ENCODE results near the gene ATF3.
A peak's percentile ranks its signal among the peaks of the same experiment; 100 is the strongest.

The ATF3 gene

GRCh38 chr1:212609701-212610574 lies 1.4 kb downstream of the ATF3 start:
- Histone ChIP-seq H3K9me3 (ENCODE audit: control insufficient read depth, insufficient read depth, low read length) (no peaks in the 10 kb centered on the region), H3K9ac (ENCODE audit: low read depth, low read length) (peak overlapping the region; percentile 90), H3K4me1 (ENCODE audit: insufficient read depth, low read length) (peaks cover 54% of the 10 kb centered on the region), H3K36me3 (ENCODE audit: insufficient read depth, low read length) (peaks cover 12% of the 10 kb centered on the region)

GRCh38 chr1:212610575-212610967 lies 2.0 kb downstream of the ATF3 start:
- peaks cover 18% of the 10 kb centered on the region for H3K36me3 ChIP-seq (ENCODE audit: insufficient read depth, low read length)
- H3K4me1 ChIP-seq (ENCODE audit: insufficient read depth, low read length), result peaks cover 49% of the 10 kb centered on the region
- peak overlapping the region; percentile 20; the same call in 1 of the 2 replicates for H3K9ac ChIP-seq (ENCODE audit: low read depth, low read length)
- no peaks in the 10 kb centered on the region for H3K9me3 ChIP-seq (ENCODE audit: control insufficient read depth, insufficient read depth, low read length)

- Histone ChIP-seq H3K9me3 (ENCODE audit: control insufficient read depth, insufficient read depth, low read length) (no peaks in the 10 kb centered on the region), H3K9ac (ENCODE audit: low read depth, low read length) (peak overlapping the region; percentile 20; the same call in 1 of the 2 replicates), H3K36me3 (ENCODE audit: insufficient read depth, low read length) (peaks cover 23% of the 10 kb centered on the region), H3K4me1 (ENCODE audit: insufficient read depth, low read length) (peaks cover 42% of the 10 kb centered on the region)
Measured at GRCh38 chr1:212611000-212611948, 2.7 kb downstream of the ATF3 start.

- no peaks in the 10 kb centered on the region for H3K9me3 ChIP-seq (ENCODE audit: control insufficient read depth, insufficient read depth, low read length)
- H3K9ac ChIP-seq (ENCODE audit: low read depth, low read length), result no peak overlapping the region; the same call in 1 of the 2 replicates
- peaks cover 39% of the 10 kb centered on the region for H3K4me1 ChIP-seq (ENCODE audit: insufficient read depth, low read length)
- peaks cover 29% of the 10 kb centered on the region for H3K36me3 ChIP-seq (ENCODE audit: insufficient read depth, low read length)
Measured at GRCh38 chr1:212612041-212612961, 3.7 kb downstream of the ATF3 start.

- H3K4me1 ChIP-seq (ENCODE audit: insufficient read depth, low read length), result peaks cover 39% of the 10 kb centered on the region
- no peaks in the 10 kb centered on the region for H3K9me3 ChIP-seq (ENCODE audit: control insufficient read depth, insufficient read depth, low read length)
- H3K36me3 ChIP-seq (ENCODE audit: insufficient read depth, low read length), result peaks cover 37% of the 10 kb centered on the region
- H3K9ac ChIP-seq (ENCODE audit: low read depth, low read length), result no peak overlapping the region
Measured at GRCh38 chr1:212613440-212614335, 5.1 kb downstream of the ATF3 start.

GRCh38 chr1:212614453-212615200 lies 6.1 kb downstream of the ATF3 start:
- Histone ChIP-seq H3K9ac (ENCODE audit: low read depth, low read length) (no peak overlapping the region), H3K4me1 (ENCODE audit: insufficient read depth, low read length) (peaks cover 39% of the 10 kb centered on the region)

GRCh38 chr1:212615201-212615470 lies 6.6 kb downstream of the ATF3 start:
- no peaks in the 10 kb centered on the region for H3K9me3 ChIP-seq (ENCODE audit: control insufficient read depth, insufficient read depth, low read length)
- H3K4me1 ChIP-seq (ENCODE audit: insufficient read depth, low read length), result peaks cover 38% of the 10 kb centered on the region
- H3K9ac ChIP-seq (ENCODE audit: low read depth, low read length), result no peak overlapping the region
- peaks cover 39% of the 10 kb centered on the region for H3K36me3 ChIP-seq (ENCODE audit: insufficient read depth, low read length)

More at GRCh38 chr1:212614453-212615200, 6.1 kb downstream of the ATF3 start:
- Histone ChIP-seq H3K36me3 (ENCODE audit: insufficient read depth, low read length) (peaks cover 37% of the 10 kb centered on the region), H3K9me3 (ENCODE audit: control insufficient read depth, insufficient read depth, low read length) (no peaks in the 10 kb centered on the region)

GRCh38 chr1:212618466-212619210 lies 10.1 kb downstream of the ATF3 start:
- Histone ChIP-seq H3K9ac (ENCODE audit: low read depth, low read length) (no peak overlapping the region), H3K4me1 (ENCODE audit: insufficient read depth, low read length) (peaks cover 7% of the 10 kb centered on the region; the same call in 1 of the 2 replicates), H3K9me3 (ENCODE audit: control insufficient read depth, insufficient read depth, low read length) (no peaks in the 10 kb centered on the region), H3K36me3 (ENCODE audit: insufficient read depth, low read length) (peaks cover 30% of the 10 kb centered on the region)

- no peaks in the 10 kb centered on the region for H3K4me1 ChIP-seq (ENCODE audit: insufficient read depth, low read length)
- H3K9ac ChIP-seq (ENCODE audit: low read depth, low read length), result no peak overlapping the region
- H3K36me3 ChIP-seq (ENCODE audit: insufficient read depth, low read length), result peaks cover 25% of the 10 kb centered on the region
- no peaks in the 10 kb centered on the region for H3K9me3 ChIP-seq (ENCODE audit: control insufficient read depth, insufficient read depth, low read length)
Measured at GRCh38 chr1:212620293-212620692, 11.7 kb downstream of the ATF3 start.

GRCh38 chr1:212621043-212621948 lies 12.7 kb downstream of the ATF3 start:
- Histone ChIP-seq H3K36me3 (ENCODE audit: insufficient read depth, low read length) (peaks cover 18% of the 10 kb centered on the region; the same call in 1 of the 2 replicates), H3K4me1 (ENCODE audit: insufficient read depth, low read length) (no peaks in the 10 kb centered on the region), H3K9ac (ENCODE audit: low read depth, low read length) (no peak overlapping the region)

GRCh38 chr1:212621949-212622305 lies 13.4 kb downstream of the ATF3 start:
- no peak overlapping the region for H3K9ac ChIP-seq (ENCODE audit: low read depth, low read length)
- no peaks in the 10 kb centered on the region for H3K4me1 ChIP-seq (ENCODE audit: insufficient read depth, low read length)
- H3K36me3 ChIP-seq (ENCODE audit: insufficient read depth, low read length), result peaks cover 15% of the 10 kb centered on the region; the same call in 1 of the 2 replicates
- no peaks in the 10 kb centered on the region for H3K9me3 ChIP-seq (ENCODE audit: control insufficient read depth, insufficient read depth, low read length)

More at GRCh38 chr1:212621043-212621948, 12.7 kb downstream of the ATF3 start:
- H3K9me3 ChIP-seq (ENCODE audit: control insufficient read depth, insufficient read depth, low read length), result no peaks in the 10 kb centered on the region
